Trophoblast cell (in vitro differentiated cells and primary cell): ENCODE measurements around the gene NUAK1.
A peak's percentile ranks its signal among the peaks of the same experiment; 100 is the strongest.

Experiments used
- DNase-seq, 2 donors: peaks; one replicate each; pipeline ENCODE4 v3.0.0-alpha.2; 2016
- H2AFZ ChIP-seq: 2 replicates; pipeline ENCODE4 v1.6.1; 2013; ENCODE audit warnings: low read length, moderate library complexity, mild to moderate bottlenecking; ENCODE audit not compliant: insufficient read depth, poor library complexity
- H2AK5ac ChIP-seq: 2 replicates; pipeline ENCODE4 v1.6.1; 2013; ENCODE audit warnings: mild to moderate bottlenecking, low read length
- H2BK120ac ChIP-seq: 2 replicates; pipeline ENCODE4 v1.6.1; 2013; ENCODE audit warnings: low read length, mild to moderate bottlenecking, moderate library complexity; ENCODE audit not compliant: insufficient read depth, poor library complexity
- H2BK12ac ChIP-seq: 2 replicates; pipeline ENCODE4 v1.6.1; 2013; ENCODE audit warnings: mild to moderate bottlenecking, low read length, moderate library complexity
- H2BK5ac ChIP-seq: 2 replicates; pipeline ENCODE4 v1.6.1; 2013; ENCODE audit warnings: low read length, low read depth, moderate library complexity, mild to moderate bottlenecking; ENCODE audit not compliant: poor library complexity
- H3K14ac ChIP-seq: 2 replicates; pipeline ENCODE4 v1.6.1; 2013; ENCODE audit warnings: mild to moderate bottlenecking, low read length
- H3K18ac ChIP-seq: 2 replicates; pipeline ENCODE4 v1.6.1; 2013; ENCODE audit warnings: mild to moderate bottlenecking, low read length
- H3K23ac ChIP-seq: 2 replicates; pipeline ENCODE4 v1.6.1; 2013; ENCODE audit warnings: low read length
- H3K27ac ChIP-seq: 2 replicates; pipeline ENCODE4 v1.5.1; 2013; ENCODE audit warnings: low read depth, mild to moderate bottlenecking, inconsistent platforms, low read length, moderate library complexity
- H3K27me3 ChIP-seq: 2 replicates; pipeline ENCODE4 v1.6.1; 2013; ENCODE audit warnings: inconsistent platforms, mild to moderate bottlenecking, low read length, moderate library complexity; ENCODE audit not compliant: insufficient read depth
- H3K36me3 ChIP-seq, 2 experiments: 1 replicate in 1 of 2; 2 replicates in 1 of 2; pipeline ENCODE4 v1.6.1; 2013; ENCODE audit warnings: low read length in 2 of 2, mild to moderate bottlenecking in 2 of 2, moderate library complexity in 1 of 2; ENCODE audit not compliant: insufficient read depth in 2 of 2, control insufficient read depth in 1 of 2
- H3K4ac ChIP-seq: 2 replicates; pipeline ENCODE4 v1.6.1; 2013; ENCODE audit warnings: low read depth, mild to moderate bottlenecking, low read length, moderate library complexity
- H3K4me1 ChIP-seq, 2 experiments: 1 replicate in 1 of 2; 2 replicates in 1 of 2; pipeline ENCODE4 v1.6.1; 2013; ENCODE audit warnings: low read length in 2 of 2, mild to moderate bottlenecking in 2 of 2, moderate library complexity in 1 of 2; ENCODE audit not compliant: insufficient read depth in 2 of 2, control insufficient read depth in 1 of 2
- H3K4me2 ChIP-seq: 2 replicates; pipeline ENCODE4 v1.6.1; 2013; ENCODE audit warnings: inconsistent platforms, mild to moderate bottlenecking, low read length, moderate library complexity
- H3K4me3 ChIP-seq: 2 replicates; pipeline ENCODE4 v1.5.1; 2013; ENCODE audit warnings: mild to moderate bottlenecking, low read depth, low read length, inconsistent platforms
- H3K79me1 ChIP-seq: one replicate; pipeline ENCODE4 v1.6.1; 2013; ENCODE audit warnings: low read length
- H3K79me2 ChIP-seq: 2 replicates; pipeline ENCODE4 v1.6.1; 2013; ENCODE audit warnings: low read length, mild to moderate bottlenecking; ENCODE audit not compliant: control insufficient read depth, insufficient read depth, poor library complexity
- H3K9ac ChIP-seq: 2 replicates; pipeline ENCODE4 v1.6.1; 2013; ENCODE audit warnings: mild to moderate bottlenecking, low read length
- H3K9me3 ChIP-seq: 2 replicates; pipeline ENCODE4 v1.6.1; 2013; ENCODE audit warnings: low read depth, mild to moderate bottlenecking, control low read depth, inconsistent platforms, low read length; ENCODE audit not compliant: insufficient read depth
- H4K12ac ChIP-seq: 2 replicates; pipeline ENCODE4 v1.6.1; 2013; ENCODE audit warnings: low read depth, mild to moderate bottlenecking, low read length, moderate library complexity
- H4K8ac ChIP-seq: 2 replicates; pipeline ENCODE4 v1.6.1; 2013; ENCODE audit warnings: low read depth, mild to moderate bottlenecking, low read length, moderate library complexity
- H4K91ac ChIP-seq: one replicate; pipeline ENCODE4 v1.6.1; 2013; ENCODE audit warnings: low read depth, mild to moderate bottlenecking, low read length, moderate library complexity
- WGBS: extraction: QIAGEN DNeasy Blood & Tissue Kit; methylation state at CpG from one replicate; pipeline ENCODE4 v1.1.7; 2013; ENCODE audit warnings: missing lambda C conversion rate; ENCODE audit not compliant: insufficient read length, insufficient coverage; ENCODE audit errors: extremely low coverage; 5-methylcytosine and 5-hydroxymethylcytosine counted together

Gene NUAK1

GRCh38 chr12:106098691-106099200, 40.0 kb downstream of the NUAK1 start:
- no peak overlapping the region for H4K91ac ChIP-seq
- no peak overlapping the region for H3K4ac ChIP-seq
- no peak overlapping the region for H3K4me2 ChIP-seq
- DNase-seq: no peak
- WGBS: no CpG with 5 or more reads among the region's 6 CpGs
- no peak overlapping the region for H3K23ac ChIP-seq
- no peak overlapping the region for H3K4me3 ChIP-seq
- no peak overlapping the region for H3K9ac ChIP-seq
- H3K9me3 ChIP-seq: no peaks in the 10 kb centered on the region
- H3K27ac ChIP-seq: no peak overlapping the region
- no peak overlapping the region for H3K14ac ChIP-seq
- peaks cover 35 to 62% of the 10 kb centered on the region in 2 experiments for H3K36me3 ChIP-seq
- H3K79me1 ChIP-seq: no peaks in the 10 kb centered on the region
- H3K79me2 ChIP-seq: peaks cover 7% of the 10 kb centered on the region
- H2BK12ac ChIP-seq: no peak overlapping the region
- H4K12ac ChIP-seq: no peak overlapping the region
- H3K4me1 ChIP-seq: peaks cover 0 to 4% of the 10 kb centered on the region in 2 experiments
- H3K18ac ChIP-seq: no peak overlapping the region
- no peak overlapping the region for H2AFZ ChIP-seq
- no peaks in the 10 kb centered on the region for H3K27me3 ChIP-seq
- no peak overlapping the region for H2BK120ac ChIP-seq
- H2BK5ac ChIP-seq: no peak overlapping the region
- no peak overlapping the region for H4K8ac ChIP-seq
- H2AK5ac ChIP-seq: no peak overlapping the region

DNA sequence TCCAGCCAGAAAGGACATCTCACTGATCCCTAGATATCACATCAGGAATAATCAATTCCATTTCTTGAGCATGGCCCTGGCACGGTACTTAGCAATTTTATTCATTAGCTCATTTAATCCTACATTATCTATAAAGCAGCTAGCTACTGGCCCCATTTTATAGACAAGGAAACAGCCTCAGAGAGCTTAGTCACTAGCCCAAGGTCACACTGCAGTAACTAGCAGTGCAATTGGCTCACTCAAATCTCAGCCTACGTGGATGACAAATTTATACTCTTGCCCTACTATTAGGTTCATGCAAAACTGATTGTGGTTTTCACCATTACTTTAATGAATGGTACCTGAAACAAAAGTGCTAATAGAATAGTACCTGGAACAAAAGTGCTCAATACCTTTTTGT, 41.7 kb downstream of the NUAK1 start:
- H3K9ac ChIP-seq: no peak overlapping the region
- no peak overlapping the region for H3K23ac ChIP-seq
- H3K79me2 ChIP-seq: peaks cover 7% of the 10 kb centered on the region
- no peak overlapping the region for H4K91ac ChIP-seq
- H3K4me2 ChIP-seq: no peak overlapping the region
- H3K27me3 ChIP-seq: no peaks in the 10 kb centered on the region
- no peak overlapping the region for H2AFZ ChIP-seq
- H3K4me3 ChIP-seq: no peak overlapping the region
- no peak for DNase-seq
- no peaks in the 10 kb centered on the region for H3K79me1 ChIP-seq
- peaks cover 0 to 5% of the 10 kb centered on the region in 2 experiments for H3K4me1 ChIP-seq
- no peak overlapping the region for H3K4ac ChIP-seq
- no peak overlapping the region for H4K8ac ChIP-seq
- no peak overlapping the region for H2BK120ac ChIP-seq
- peaks cover 32 to 55% of the 10 kb centered on the region in 2 experiments for H3K36me3 ChIP-seq
- no peak overlapping the region for H4K12ac ChIP-seq
- no peak overlapping the region for H3K18ac ChIP-seq
- no peak overlapping the region for H3K14ac ChIP-seq
- H2AK5ac ChIP-seq: no peak overlapping the region
- H2BK12ac ChIP-seq: no peak overlapping the region
- no peak overlapping the region for H2BK5ac ChIP-seq
- WGBS: no CpG with 5 or more reads among the region's 2 CpGs
- no peak overlapping the region for H3K27ac ChIP-seq
- no peaks in the 10 kb centered on the region for H3K9me3 ChIP-seq

- H2BK5ac ChIP-seq: no peak overlapping the region
- H3K18ac ChIP-seq: no peak overlapping the region
These were observed 42.4 kb downstream of the NUAK1 start for GRCh38 chr12:106096376-106096775.

DNA sequence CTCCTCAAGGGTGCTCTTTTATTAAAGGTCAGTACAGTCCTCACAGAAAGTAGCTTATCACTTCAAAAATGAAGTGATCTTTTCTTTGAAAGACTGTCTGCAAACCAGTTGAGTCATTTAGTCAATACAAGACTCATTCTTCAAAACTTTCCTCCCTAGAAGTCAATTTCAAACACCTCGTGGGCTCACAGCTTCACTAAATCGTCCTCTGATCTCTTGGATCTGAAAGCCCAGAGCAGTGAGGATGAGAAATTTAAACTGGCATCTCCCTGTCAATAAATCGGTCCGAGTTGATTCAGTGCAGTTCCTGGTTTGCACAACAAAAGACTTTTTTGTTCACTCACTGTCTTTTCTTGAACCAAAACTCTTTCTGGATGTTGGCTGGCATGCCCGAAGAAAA, 44.5 kb downstream of the NUAK1 start:
- Histone ChIP-seq H3K9me3 (no peaks in the 10 kb centered on the region), H3K27ac (no peak overlapping the region), H4K91ac (no peak overlapping the region), H2BK5ac (no peak overlapping the region), H3K36me3 (peaks cover 33 to 45% of the 10 kb centered on the region in 2 experiments), H3K27me3 (no peaks in the 10 kb centered on the region), H3K9ac (no peak overlapping the region), H2BK120ac (no peak overlapping the region), H3K4me1 (peaks cover 0 to 9% of the 10 kb centered on the region in 2 experiments), H4K8ac (no peak overlapping the region), H3K4me3 (no peak overlapping the region), H4K12ac (no peak overlapping the region), H2AFZ (no peak overlapping the region), H3K4me2 (no peak overlapping the region), H2BK12ac (no peak overlapping the region), H3K4ac (no peak overlapping the region), H3K23ac (no peak overlapping the region), H3K79me1 (peaks cover 1% of the 10 kb centered on the region), H2AK5ac (no peak overlapping the region), H3K79me2 (peaks cover 7% of the 10 kb centered on the region), H3K18ac (no peak overlapping the region), H3K14ac (no peak overlapping the region)
- no peak for DNase-seq
- no CpG with 5 or more reads among the region's 5 CpGs for WGBS

More at GRCh38 chr12:106096376-106096775, 42.4 kb downstream of the NUAK1 start:
- Histone ChIP-seq H3K36me3 (peaks cover 31 to 50% of the 10 kb centered on the region in 2 experiments), H2AK5ac (no peak overlapping the region), H3K4me2 (no peak overlapping the region), H3K79me2 (peaks cover 7% of the 10 kb centered on the region), H3K9ac (no peak overlapping the region), H4K8ac (no peak overlapping the region), H2AFZ (no peak overlapping the region), H2BK12ac (peak overlapping the region; percentile 39), H3K4me3 (no peak overlapping the region), H3K9me3 (no peaks in the 10 kb centered on the region), H3K4me1 (peaks cover 0 to 6% of the 10 kb centered on the region in 2 experiments), H3K27ac (no peak overlapping the region), H4K91ac (no peak overlapping the region), H3K79me1 (no peaks in the 10 kb centered on the region), H3K23ac (no peak overlapping the region), H3K27me3 (no peaks in the 10 kb centered on the region), H3K14ac (no peak overlapping the region), H3K4ac (peak overlapping the region; percentile 88), H2BK120ac (no peak overlapping the region), H4K12ac (no peak overlapping the region)
- no CpG with 5 or more reads among the region's 12 CpGs for WGBS
- no peak for DNase-seq
